Peyer's patch (tissue), 4 donors: ENCODE measurements around the gene AJAP1.

Experiments
- CTCF ChIP-seq, 6 experiments: fragments of 450-650 bp in 4 of 6; fragments of 200-600 bp in 2 of 6; sonication (generic) in 1 of 6; IDR thresholded peaks; one replicate each; pipeline ENCODE4 v1.5.1; 2017 to 2019; ENCODE audit warnings: antibody characterized with exemption in 6 of 6, mild to moderate bottlenecking in 3 of 6, moderate library complexity in 1 of 6
- POLR2A ChIP-seq, 2 donors: fragments of 450-650 bp; IDR thresholded peaks; one replicate each; pipeline ENCODE4 v1.5.1; 2017; ENCODE audit warnings: antibody characterized with exemption in 2 of 2, mild to moderate bottlenecking in 2 of 2, moderate library complexity in 2 of 2

- TF ChIP-seq CTCF (IDR thresholded peaks at IDR 0.05) (no peak), POLR2A (IDR thresholded peaks at IDR 0.05) (no peak)
Observed at GRCh38 chr1:4662168-4662567, 7.8 kb downstream of the AJAP1 start.
